ENCODE data around the gene OLIG3. TPM values are rescaled to one million over a fixed set of nuclear protein-coding genes. Genes with fewer than 3 reads are reported as not detected.

The OLIG3 gene
- total and polyA plus RNA-seq, 9 donors, result not detected

- no CpG with 5 or more reads among the region's 4 CpGs for WGBS (ENCODE audit: insufficient coverage)
These were observed 26.3 kb upstream of the OLIG3 start for GRCh38 chr6:137520520-137520919.

GRCh38 chr6:137519629-137520176, 25.5 kb upstream of the OLIG3 start:
- peaks cover 25% of the 10 kb centered on the region for H3K27me3 ChIP-seq (ENCODE audit: control insufficient read depth, insufficient read depth, low read length)

More at GRCh38 chr6:137520520-137520919, 26.3 kb upstream of the OLIG3 start:
- Histone ChIP-seq H3K27me3 (ENCODE audit: control insufficient read depth, insufficient read depth, low read length) (peaks cover 17% of the 10 kb centered on the region), H3K4me3 (ENCODE audit: low read length) (no peak overlapping the region), H3K27ac (ENCODE audit: low read length) (no peak overlapping the region), H3K4me1 (ENCODE audit: control insufficient read depth, insufficient read depth, low read length) (no peaks in the 10 kb centered on the region), H3K36me3 (ENCODE audit: control insufficient read depth, insufficient read depth, low read length) (no peaks in the 10 kb centered on the region), H3K9me3 (replicated peaks; ENCODE audit: control insufficient read depth, low read depth, low read length) (no peaks in the 10 kb centered on the region)
- no peak for DNase-seq

GRCh38 chr6:137518386-137518983, 24.3 kb upstream of the OLIG3 start:
- no CpG with 5 or more reads among the region's 7 CpGs for whole genome bisulfite sequencing (ENCODE audit: insufficient coverage)
- Histone ChIP-seq H3K4me1 (ENCODE audit: control insufficient read depth, insufficient read depth, low read length) (no peaks in the 10 kb centered on the region), H3K27ac (ENCODE audit: low read length) (no peak overlapping the region), H3K9me3 (replicated peaks; ENCODE audit: control insufficient read depth, low read depth, low read length) (no peaks in the 10 kb centered on the region), H3K27me3 (ENCODE audit: control insufficient read depth, insufficient read depth, low read length) (peaks cover 30% of the 10 kb centered on the region), H3K36me3 (ENCODE audit: control insufficient read depth, insufficient read depth, low read length) (no peaks in the 10 kb centered on the region), H3K4me3 (ENCODE audit: low read length) (no peak overlapping the region)
- no peak for DNase-seq

More at GRCh38 chr6:137519629-137520176, 25.5 kb upstream of the OLIG3 start:
- no peak for DNase-seq
- Histone ChIP-seq H3K4me1 (ENCODE audit: control insufficient read depth, insufficient read depth, low read length) (no peaks in the 10 kb centered on the region), H3K4me3 (ENCODE audit: low read length) (no peak overlapping the region), H3K9me3 (replicated peaks; ENCODE audit: control insufficient read depth, low read depth, low read length) (no peaks in the 10 kb centered on the region), H3K36me3 (ENCODE audit: control insufficient read depth, insufficient read depth, low read length) (no peaks in the 10 kb centered on the region), H3K27ac (ENCODE audit: low read length) (no peak overlapping the region)
- WGBS (ENCODE audit: insufficient coverage), result 50% methylated on average over 5 of the region's 9 CpGs

GRCh38 chr6:137514418-137514817, 20.2 kb upstream of the OLIG3 start:
- no peak for DNase-seq
- H3K4me3 ChIP-seq (ENCODE audit: low read length), result no peak overlapping the region
- peaks cover 39% of the 10 kb centered on the region for H3K27me3 ChIP-seq (ENCODE audit: control insufficient read depth, insufficient read depth, low read length)
- peaks cover 3% of the 10 kb centered on the region for H3K9me3 ChIP-seq (replicated peaks; ENCODE audit: control insufficient read depth, low read depth, low read length)
- H3K4me1 ChIP-seq (ENCODE audit: control insufficient read depth, insufficient read depth, low read length), result no peaks in the 10 kb centered on the region
- WGBS (ENCODE audit: insufficient coverage), result 20% methylated on average over 1 of the region's 5 CpGs
- no peaks in the 10 kb centered on the region for H3K36me3 ChIP-seq (ENCODE audit: control insufficient read depth, insufficient read depth, low read length)
- no peak overlapping the region for H3K27ac ChIP-seq (ENCODE audit: low read length)

- whole genome bisulfite sequencing (ENCODE audit: insufficient coverage), result 50% methylated on average over 1 of the region's 14 CpGs
- no peak for DNase-seq
These were observed 18.8 kb upstream of the OLIG3 start for GRCh38 chr6:137512757-137513605.

GRCh38 chr6:137510923-137511322, 16.7 kb upstream of the OLIG3 start:
- Histone ChIP-seq H3K27me3 (ENCODE audit: control insufficient read depth, insufficient read depth, low read length) (peaks cover 33% of the 10 kb centered on the region), H3K27ac (ENCODE audit: low read length) (no peak overlapping the region), H3K4me3 (ENCODE audit: low read length) (no peak overlapping the region), H3K4me1 (ENCODE audit: control insufficient read depth, insufficient read depth, low read length) (no peaks in the 10 kb centered on the region), H3K9me3 (replicated peaks; ENCODE audit: control insufficient read depth, low read depth, low read length) (peaks cover 3% of the 10 kb centered on the region), H3K36me3 (ENCODE audit: control insufficient read depth, insufficient read depth, low read length) (no peaks in the 10 kb centered on the region)
- DNase-seq, result no peak
- WGBS (ENCODE audit: insufficient coverage), result no CpG with 5 or more reads among the region's 2 CpGs

More at GRCh38 chr6:137512757-137513605, 18.8 kb upstream of the OLIG3 start:
- Histone ChIP-seq H3K4me1 (ENCODE audit: control insufficient read depth, insufficient read depth, low read length) (no peaks in the 10 kb centered on the region), H3K27ac (ENCODE audit: low read length) (no peak overlapping the region), H3K36me3 (ENCODE audit: control insufficient read depth, insufficient read depth, low read length) (no peaks in the 10 kb centered on the region), H3K4me3 (ENCODE audit: low read length) (no peak overlapping the region), H3K9me3 (replicated peaks; ENCODE audit: control insufficient read depth, low read depth, low read length) (peaks cover 3% of the 10 kb centered on the region), H3K27me3 (ENCODE audit: control insufficient read depth, insufficient read depth, low read length) (peaks cover 37% of the 10 kb centered on the region)

GRCh38 chr6:137498481-137499190, 4.4 kb upstream of the OLIG3 start:
- no CpG with 5 or more reads among the region's 11 CpGs for WGBS (ENCODE audit: insufficient coverage)
- no peaks in the 10 kb centered on the region for H3K36me3 ChIP-seq (ENCODE audit: control insufficient read depth, insufficient read depth, low read length)
- no peak for DNase-seq
- H3K4me1 ChIP-seq (ENCODE audit: control insufficient read depth, insufficient read depth, low read length), result peaks cover 15% of the 10 kb centered on the region
- no peaks in the 10 kb centered on the region for H3K9me3 ChIP-seq (replicated peaks; ENCODE audit: control insufficient read depth, low read depth, low read length)
- no peak overlapping the region for H3K27ac ChIP-seq (ENCODE audit: low read length)
- H3K4me3 ChIP-seq (ENCODE audit: low read length), result no peak overlapping the region
- H3K27me3 ChIP-seq (ENCODE audit: control insufficient read depth, insufficient read depth, low read length), result peaks cover 58% of the 10 kb centered on the region

GRCh38 chr6:137497721-137498463, 3.7 kb upstream of the OLIG3 start:
- Histone ChIP-seq H3K9me3 (replicated peaks; ENCODE audit: control insufficient read depth, low read depth, low read length) (no peaks in the 10 kb centered on the region), H3K36me3 (ENCODE audit: control insufficient read depth, insufficient read depth, low read length) (no peaks in the 10 kb centered on the region), H3K27me3 (ENCODE audit: control insufficient read depth, insufficient read depth, low read length) (peaks cover 62% of the 10 kb centered on the region), H3K4me1 (ENCODE audit: control insufficient read depth, insufficient read depth, low read length) (peaks cover 21% of the 10 kb centered on the region), H3K27ac (ENCODE audit: low read length) (no peak overlapping the region), H3K4me3 (ENCODE audit: low read length) (no peak overlapping the region)
- under 1% methylated on average over 60 of the region's 60 CpGs for WGBS (ENCODE audit: insufficient coverage)
- no peak for DNase-seq

GRCh38 chr6:137496909-137497720, 2.9 kb upstream of the OLIG3 start:
- H3K27ac ChIP-seq (ENCODE audit: low read length), result no peak overlapping the region
- H3K9me3 ChIP-seq (replicated peaks; ENCODE audit: control insufficient read depth, low read depth, low read length), result no peaks in the 10 kb centered on the region
- under 1% methylated on average over 26 of the region's 47 CpGs for WGBS (ENCODE audit: insufficient coverage)
- H3K36me3 ChIP-seq (ENCODE audit: control insufficient read depth, insufficient read depth, low read length), result no peaks in the 10 kb centered on the region
- no peak overlapping the region for H3K4me3 ChIP-seq (ENCODE audit: low read length)
- DNase-seq, result no peak
- peaks cover 69% of the 10 kb centered on the region for H3K27me3 ChIP-seq (ENCODE audit: control insufficient read depth, insufficient read depth, low read length)
- H3K4me1 ChIP-seq (ENCODE audit: control insufficient read depth, insufficient read depth, low read length), result peaks cover 21% of the 10 kb centered on the region

Data from muscle of leg (tissue), 11 donors.